GM10266 (cell line): ENCODE measurements around the gene UNC93A.

Experiments used
- DNase-seq: peaks from one replicate; pipeline ENCODE4 v3.0.0; 2012; ENCODE audit errors: extremely low spot score
- CTCF ChIP-seq: IDR thresholded peaks from 2 replicates; pipeline ENCODE4 v1.5.1; 2012; ENCODE audit warnings: mild to moderate bottlenecking, low read depth; ENCODE audit not compliant: control insufficient read depth, insufficient read depth; ENCODE audit errors: missing control alignments

UNC93A gene

GRCh38 chr6:167300902-167301777 lies 10.0 kb downstream of the UNC93A start:
- no peak for TF ChIP-seq CTCF
- DNase-seq = no peak

- DNase-seq = no peak
- no peak for TF ChIP-seq CTCF
Observed at GRCh38 chr6:167302074-167302473, 11.0 kb downstream of the UNC93A start.

DNA sequence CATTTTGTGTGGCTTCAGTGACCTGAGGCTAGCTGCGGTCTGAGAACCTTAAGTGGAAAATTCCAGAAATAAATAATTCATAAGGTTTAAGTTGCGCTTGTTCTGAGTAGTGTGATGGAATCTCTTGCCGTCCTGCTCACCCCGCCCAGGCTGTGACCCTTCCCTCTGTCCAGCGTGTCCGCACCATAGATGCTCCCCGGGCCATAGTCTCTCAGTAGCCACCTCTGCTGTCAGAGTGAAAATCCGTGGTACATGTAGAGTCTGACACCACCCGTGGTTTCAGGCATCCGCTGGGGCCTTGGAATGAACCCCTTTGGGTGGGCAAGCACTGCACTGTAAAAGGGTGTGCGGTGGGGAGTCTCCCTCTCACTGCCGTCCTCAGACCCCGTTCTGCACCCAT lies 11.7 kb downstream of the UNC93A start:
- no peak for TF ChIP-seq CTCF
- DNase-seq = no peak

DNA sequence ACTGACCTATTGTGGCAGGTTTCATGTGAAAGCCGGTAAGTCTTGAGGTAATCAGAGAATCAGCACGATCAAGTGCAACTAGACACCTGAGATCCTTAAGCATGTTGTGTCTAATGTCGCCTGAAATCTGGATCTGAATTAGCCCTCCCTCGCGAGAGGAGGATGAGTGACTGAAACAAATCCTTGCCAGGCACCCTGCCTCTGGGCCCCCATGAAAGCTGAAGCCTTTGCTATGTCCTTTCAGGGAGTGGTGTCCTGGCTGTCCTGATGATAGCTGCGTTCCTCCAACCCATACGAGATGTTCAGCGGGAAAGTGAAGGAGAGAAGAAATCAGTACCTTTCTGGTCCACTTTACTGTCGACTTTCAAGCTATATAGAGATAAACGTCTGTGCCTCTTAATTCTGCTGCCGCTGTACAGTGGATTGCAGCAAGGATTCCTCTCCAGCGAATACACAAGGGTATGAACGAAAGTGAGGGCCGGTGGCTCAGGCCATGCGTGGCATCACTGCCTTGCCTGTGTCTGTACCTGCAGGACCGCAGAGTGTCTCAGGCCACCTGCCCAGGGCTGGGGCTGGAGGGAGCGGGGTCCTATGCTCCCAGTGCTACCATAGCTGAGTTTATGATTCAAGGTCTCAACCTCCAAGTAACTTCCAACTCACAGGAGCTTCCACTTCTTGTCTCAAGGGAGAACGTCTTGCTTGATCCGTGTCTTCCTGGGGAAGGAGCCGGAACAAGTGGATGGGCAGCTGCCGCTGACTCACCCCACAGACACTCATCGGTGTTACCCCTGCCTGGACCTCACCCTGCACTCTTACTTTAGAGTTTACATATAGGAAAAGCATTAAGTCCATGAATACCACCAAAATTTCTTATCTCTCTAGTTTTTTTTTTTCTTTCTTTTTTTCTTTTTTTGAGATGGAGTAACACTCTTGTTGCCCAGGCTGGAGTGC lies 12.8 kb downstream of the UNC93A start:
- TF ChIP-seq CTCF = no peak

DNA sequence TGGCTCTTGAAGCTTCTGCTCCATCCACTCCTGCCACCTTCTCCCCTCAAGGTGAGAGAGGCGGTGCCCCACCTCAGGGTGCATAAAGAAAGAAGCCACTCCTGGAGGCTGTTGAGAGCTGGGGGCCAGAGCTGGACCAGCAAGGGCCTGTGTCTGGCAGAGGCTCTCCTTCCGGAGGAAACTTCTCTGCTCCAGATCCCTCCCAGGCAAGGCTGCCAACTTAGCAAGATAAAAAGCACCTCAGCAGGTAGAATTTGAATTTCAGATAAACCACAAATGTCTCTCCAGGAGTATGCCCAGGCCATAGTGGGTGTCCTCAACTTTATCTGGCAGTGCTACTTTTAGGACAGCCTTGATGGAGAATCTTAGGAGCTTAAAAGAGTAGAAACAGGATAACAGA lies 13.8 kb downstream of the UNC93A start:
- TF ChIP-seq CTCF = no peak
- DNase-seq = no peak

More for the DNA sequence above, 12.8 kb downstream of the UNC93A start:
- no peak for DNase-seq

DNA sequence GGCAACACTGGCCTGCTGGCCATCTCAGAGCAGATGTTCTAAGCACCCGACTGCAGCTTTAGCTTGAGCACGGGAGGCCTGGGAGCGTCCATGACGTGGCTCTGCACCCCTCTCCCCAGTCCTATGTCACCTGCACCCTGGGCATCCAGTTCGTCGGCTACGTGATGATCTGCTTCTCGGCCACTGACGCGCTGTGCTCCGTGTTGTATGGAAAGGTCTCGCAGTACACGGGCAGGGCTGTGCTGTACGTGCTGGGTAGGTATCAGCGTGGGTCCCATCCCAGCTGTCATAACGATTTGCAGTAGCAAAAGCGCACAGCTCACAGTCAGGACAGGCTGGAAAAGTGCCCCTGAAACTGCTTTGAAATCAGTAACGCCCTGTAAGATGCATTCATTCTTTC lies 14.7 kb downstream of the UNC93A start:
- DNase-seq = no peak
- no peak for TF ChIP-seq CTCF
